Measurements from ENCODE around the gene PCSK6.
"Not testable (repeated sequence)": the region's sequence is repeated elsewhere in the genome, so short reads cannot be mapped to it uniquely, and the experiment has no call there.

Gene PCSK6

GRCh38 chr15:101461097-101461496 is 28.4 kb downstream of the PCSK6 start:
- no peak for DNase-seq (ENCODE audit: low spot score)

GRCh38 chr15:101459579-101460300 is 29.8 kb downstream of the PCSK6 start:
- no peak for DNase-seq (ENCODE audit: low spot score)

DNA sequence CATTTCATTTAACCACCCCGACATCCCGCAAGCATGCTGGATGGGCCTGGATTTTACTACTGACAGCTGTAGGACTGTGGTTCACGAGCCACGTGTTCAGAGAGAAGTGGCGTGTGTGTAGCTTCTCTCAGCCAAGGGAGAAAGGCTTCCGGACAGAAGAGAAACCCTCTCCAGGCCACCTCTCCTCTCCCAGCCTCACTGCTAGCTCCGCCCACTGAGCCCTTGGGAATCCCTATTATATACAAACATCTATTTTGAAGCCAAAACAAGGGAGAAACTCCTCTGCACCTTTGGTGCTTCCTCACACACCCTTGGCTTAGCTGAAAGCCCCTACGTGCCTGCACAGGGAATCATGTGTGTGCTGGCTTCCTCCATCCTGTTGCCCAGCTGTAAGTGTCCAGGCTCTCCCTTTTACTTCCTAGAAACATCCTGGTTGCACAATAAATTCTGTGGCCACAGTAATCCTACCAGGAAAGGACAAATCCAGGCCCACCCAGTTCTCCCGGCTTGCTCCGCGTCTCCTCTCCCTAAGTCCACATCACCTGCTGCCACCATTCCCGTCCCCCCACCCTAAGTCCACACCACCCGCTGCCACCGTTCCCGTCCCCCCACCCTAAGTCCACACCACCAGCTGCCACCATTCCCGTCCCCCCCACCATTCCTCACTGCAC is 30.5 kb downstream of the PCSK6 start:
- no peak for DNase-seq (ENCODE audit: low spot score)

- no peak for DNase-seq (ENCODE audit: low spot score)
Measured at GRCh38 chr15:101458158-101458900, 31.2 kb downstream of the PCSK6 start.

DNA sequence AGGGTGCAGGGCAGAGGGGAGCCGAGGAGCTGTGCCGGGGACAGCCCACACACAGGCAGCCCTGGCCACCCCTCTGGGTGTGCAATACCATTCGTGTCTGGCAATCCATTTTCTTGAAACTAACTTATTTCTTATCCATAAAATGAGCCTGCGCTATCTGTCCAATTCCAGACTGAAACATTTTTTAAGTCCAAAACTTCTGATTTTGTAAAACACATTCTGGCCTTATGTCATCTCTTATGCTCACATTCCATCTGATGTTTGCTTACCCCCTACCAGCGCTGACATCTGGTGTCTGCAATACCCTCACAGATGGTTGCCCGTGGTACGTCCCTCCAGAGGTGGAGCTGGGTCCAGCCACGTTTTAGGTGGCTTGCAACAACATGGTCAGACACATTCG is 31.8 kb downstream of the PCSK6 start:
- no peak for DNase-seq (ENCODE audit: low spot score)

DNA sequence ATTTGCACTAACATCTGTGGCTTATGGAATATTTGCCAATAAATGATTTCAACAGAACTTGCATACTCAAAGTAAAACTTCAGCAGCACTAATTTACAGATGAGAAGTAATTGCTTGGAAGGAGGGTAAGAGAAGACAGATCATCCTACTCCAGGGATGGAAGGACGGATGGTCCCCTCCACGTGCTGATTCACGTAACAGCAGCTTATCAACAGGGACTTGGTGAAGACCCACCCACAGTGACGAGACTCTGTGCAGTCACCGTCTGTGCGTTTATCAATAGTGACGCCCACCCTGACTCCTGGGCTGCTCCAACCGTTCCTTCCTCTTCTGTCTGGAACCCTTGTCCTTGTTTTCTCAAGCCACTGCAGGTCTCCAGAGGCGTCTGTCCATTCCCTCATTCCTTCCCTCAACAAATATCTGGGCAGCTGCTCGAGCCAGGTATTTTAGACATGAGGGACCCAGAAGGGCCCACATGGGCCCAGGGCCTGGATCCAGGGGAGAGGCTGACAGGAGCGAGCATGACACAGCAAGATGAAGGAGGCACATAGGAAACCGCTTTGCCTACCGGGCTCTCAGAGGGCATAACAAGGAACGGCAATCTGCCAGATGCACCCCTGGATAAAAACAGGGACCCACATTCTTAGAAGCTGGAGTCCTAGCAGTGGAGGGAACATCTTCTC is 33.3 kb downstream of the PCSK6 start:
- peak; percentile 91 for DNase-seq (ENCODE audit: low spot score)

DNA sequence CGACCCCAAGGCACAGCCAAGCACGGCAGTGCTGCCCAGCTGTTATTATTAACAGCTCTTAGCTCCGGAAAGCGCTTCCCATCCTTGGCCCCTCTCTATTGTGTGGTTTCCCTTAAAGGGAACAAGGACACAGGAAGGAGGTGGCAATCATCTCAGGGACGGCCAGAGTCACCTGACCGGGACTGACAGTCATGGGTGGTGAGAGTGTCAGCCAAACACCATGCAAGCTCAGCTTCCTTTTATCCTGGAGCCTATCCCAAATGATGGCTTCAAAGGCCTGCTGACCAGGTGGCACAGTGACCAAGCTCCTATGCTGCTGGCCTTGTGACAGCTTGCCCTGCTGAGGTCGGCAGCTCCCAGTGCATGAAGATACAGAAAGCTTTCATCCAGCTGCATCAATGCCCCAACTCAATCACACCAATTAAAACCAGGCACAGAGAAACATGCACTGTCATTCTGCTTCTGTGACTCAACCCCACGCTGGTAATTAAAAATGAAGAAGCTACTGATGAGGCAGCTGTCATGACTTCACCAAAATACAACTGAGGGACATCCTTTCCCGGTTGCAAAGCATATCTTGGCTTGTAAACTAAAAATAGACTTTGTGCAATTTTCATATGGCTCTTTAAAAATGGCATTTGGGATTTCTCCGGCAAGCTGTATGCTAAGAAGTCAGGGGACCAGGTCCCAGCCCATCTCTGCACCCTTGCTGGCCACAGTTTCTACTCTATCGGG is 34.0 kb downstream of the PCSK6 start:
- DNase-seq (ENCODE audit: low spot score), result peak; percentile 91

DNA sequence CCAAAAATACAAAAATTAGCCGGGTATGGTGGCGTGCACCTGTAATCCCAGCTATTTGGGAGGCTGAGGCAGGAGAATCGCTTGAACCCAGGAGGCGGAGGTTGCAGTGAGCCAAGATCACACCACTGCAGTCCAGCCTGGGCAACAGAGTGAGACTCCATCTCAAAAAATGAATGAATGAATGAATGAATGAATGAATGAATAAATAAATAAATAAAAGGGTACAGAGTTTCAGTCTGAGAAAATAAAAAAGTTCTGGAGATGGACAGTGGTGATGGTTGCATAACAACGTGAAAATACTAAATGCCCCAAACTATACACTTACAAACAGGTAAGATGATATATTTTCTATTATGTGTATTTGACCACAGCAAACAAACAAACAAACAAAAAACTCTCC is 34.7 kb downstream of the PCSK6 start:
- not testable (repeated sequence) for DNase-seq (ENCODE audit: low spot score)

DNA sequence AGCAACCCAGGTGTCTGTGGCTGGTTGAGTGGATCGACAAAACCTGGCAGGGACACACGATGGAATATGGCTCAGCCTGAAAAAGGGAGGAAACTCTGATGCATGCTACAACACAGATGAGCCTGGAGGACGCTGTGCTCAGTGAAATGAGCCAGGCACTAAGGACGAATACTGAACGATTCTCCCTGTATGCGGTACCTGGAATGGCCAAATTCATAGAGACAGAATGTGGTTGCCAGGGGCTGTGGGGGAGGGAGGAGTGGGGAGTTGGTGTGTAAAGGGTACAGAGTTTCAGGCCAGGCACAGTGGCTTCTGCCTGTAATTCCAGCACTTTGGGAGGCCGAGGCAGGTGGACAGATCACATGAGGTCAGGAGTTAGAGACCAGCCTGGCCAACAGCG is 35.1 kb downstream of the PCSK6 start:
- DNase-seq (ENCODE audit: low spot score), result no peak

GRCh38 chr15:101453123-101454120 is 36.1 kb downstream of the PCSK6 start:
- no peak for DNase-seq (ENCODE audit: low spot score)

- DNase-seq (ENCODE audit: low spot score), result peak; percentile 46
Measured at GRCh38 chr15:101452572-101452971, 36.9 kb downstream of the PCSK6 start.

GRCh38 chr15:101451846-101452245 is 37.7 kb downstream of the PCSK6 start:
- no peak for DNase-seq (ENCODE audit: low spot score)

DNA sequence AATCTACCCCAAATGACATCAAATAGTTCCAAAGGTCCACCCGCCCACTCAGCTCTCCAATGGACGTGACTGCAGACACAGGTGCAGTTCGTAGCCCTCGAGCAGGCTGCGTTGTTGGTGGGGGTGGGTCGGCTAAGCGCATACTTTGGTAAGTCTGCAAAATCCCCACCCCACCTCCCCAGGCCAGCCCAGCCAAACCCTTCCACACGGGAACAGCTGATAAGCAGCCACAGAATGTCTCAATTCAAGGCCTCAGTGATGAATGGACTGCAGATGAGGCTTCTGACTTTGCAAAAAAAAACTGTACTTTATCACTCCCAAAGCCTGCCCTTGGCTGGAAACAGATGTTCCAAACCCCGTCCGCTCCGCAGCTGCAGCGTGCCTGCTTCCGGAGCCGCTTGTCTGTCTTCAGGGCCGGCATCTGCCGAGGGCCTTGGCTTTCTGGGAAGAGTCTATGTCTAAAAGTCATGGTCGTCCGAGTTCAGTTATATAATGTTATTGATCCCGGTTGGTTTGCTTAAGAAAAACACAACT is 38.2 kb downstream of the PCSK6 start:
- peak; percentile 96 for DNase-seq (ENCODE audit: low spot score)

DNA sequence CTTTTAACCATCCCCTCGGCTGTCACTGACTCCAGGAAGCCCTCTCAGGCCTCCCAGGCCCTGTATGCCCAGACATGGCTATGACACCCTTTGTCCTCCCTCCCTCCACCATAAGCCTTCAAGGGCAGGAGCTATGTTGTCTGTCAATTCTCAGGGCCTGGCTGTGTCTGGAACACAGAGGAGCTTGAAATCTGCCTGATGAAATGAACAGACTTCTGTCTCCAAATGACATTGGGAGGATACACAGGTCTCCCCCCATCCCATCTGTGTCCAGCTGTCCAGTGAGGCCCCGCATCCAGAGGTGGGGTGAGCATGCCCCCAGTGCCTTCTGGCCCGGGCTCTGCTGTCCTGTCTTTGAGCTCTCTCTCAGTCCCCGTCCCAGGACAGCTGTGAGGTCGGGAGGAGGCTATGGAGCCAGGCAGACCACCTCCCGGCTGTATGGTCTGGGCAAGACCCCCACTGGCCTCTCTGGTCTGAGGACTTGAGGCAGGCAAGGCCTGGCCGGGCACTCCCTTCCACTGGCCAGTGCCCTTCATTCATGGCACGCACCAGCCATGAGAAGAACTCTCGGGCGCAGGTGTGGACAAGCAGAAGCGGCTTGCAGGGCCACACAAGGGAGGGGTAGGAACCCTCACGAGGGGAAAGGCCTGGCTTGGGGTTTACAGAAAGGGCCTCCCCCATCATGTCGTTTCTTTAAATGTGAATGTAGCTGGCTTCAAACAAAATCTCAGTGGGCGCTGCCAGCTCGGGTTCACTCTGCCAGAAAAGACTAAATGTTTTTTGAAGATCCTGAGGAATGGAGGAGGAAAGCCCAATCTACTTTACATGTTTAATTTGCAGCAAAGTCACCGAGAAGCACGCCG is 38.9 kb downstream of the PCSK6 start:
- DNase-seq (ENCODE audit: low spot score), result peak; percentile 43

GRCh38 chr15:101449471-101450402 is 39.8 kb downstream of the PCSK6 start:
- no peak for DNase-seq (ENCODE audit: low spot score)

- no peak for DNase-seq (ENCODE audit: low spot score)
Measured at GRCh38 chr15:101448336-101448735, 41.2 kb downstream of the PCSK6 start.

- no peak for DNase-seq (ENCODE audit: low spot score)
Measured at GRCh38 chr15:101447561-101448071, 41.9 kb downstream of the PCSK6 start.

GRCh38 chr15:101447168-101447533 is 42.4 kb downstream of the PCSK6 start:
- DNase-seq (ENCODE audit: low spot score), result no peak
